Breast epithelium (tissue), 3 donors: ENCODE measurements around the gene PRAMEF17.
"Not testable (repeated sequence)": the region's sequence is repeated elsewhere in the genome, so short reads cannot be mapped to it uniquely, and the experiment has no call there.

Source experiments
- CTCF ChIP-seq, 3 donors: fragments of 450-650 bp; IDR thresholded peaks; one replicate each; pipeline ENCODE4 v1.5.1; 2016 to 2017; ENCODE audit warnings: antibody characterized with exemption in 3 of 3, mild to moderate bottlenecking in 3 of 3, moderate library complexity in 3 of 3
- POLR2A ChIP-seq: fragments of 450-650 bp; IDR thresholded peaks from one replicate; pipeline ENCODE4 v1.6.1; 2016; ENCODE audit warnings: antibody characterized with exemption, mild to moderate bottlenecking, moderate library complexity
- POLR2AphosphoS5 ChIP-seq, 3 donors: sonication (generic); formaldehyde crosslinking; IDR thresholded peaks; one replicate each; pipeline ENCODE4 v1.6.1; 2017; ENCODE audit warnings: antibody characterized with exemption in 3 of 3

- TF ChIP-seq CTCF (IDR thresholded peaks at IDR 0.05); POLR2AphosphoS5 (IDR thresholded peaks at IDR 0.05); POLR2A: not testable (repeated sequence)
These were observed 49.8 kb downstream of the PRAMEF17 start for GRCh38 chr1:13439104-13439783.
